Measurements from ENCODE around the gene AP2S1.

- TF ChIP-seq CEBPB (IDR thresholded peaks at IDR 0.05; ENCODE audit: low read depth, low read length) (no peak), TAF1 (IDR thresholded peaks at IDR 0.05; ENCODE audit: low read depth, low read length) (no peak), CTCF (IDR thresholded peaks at IDR 0.05; ENCODE audit: control extremely low read depth in 1 of 3, insufficient read depth in 1 of 3, low read depth in 1 of 3, low read length in 3 of 3) (no peak), CREB1 (IDR thresholded peaks at IDR 0.05) (no peak), POLR2A (IDR thresholded peaks at IDR 0.05; ENCODE audit: control extremely low read depth in 1 of 2, low read depth in 2 of 2, low read length in 2 of 2) (no peak), TCF12 (IDR thresholded peaks at IDR 0.05; ENCODE audit: low read depth, low read length) (no peak), RAD21 (IDR thresholded peaks at IDR 0.05 in 1 of 2, conservative IDR thresholded peaks at IDR 0.05 in 1 of 2; ENCODE audit: low read depth in 2 of 2, low read length in 2 of 2) (no peak), SIX5 (IDR thresholded peaks at IDR 0.05; ENCODE audit: low read depth, low read length) (no peak), KDM5A (IDR thresholded peaks at IDR 0.05; ENCODE audit: low read length) (no peak), POLR2AphosphoS5 (IDR thresholded peaks at IDR 0.05; ENCODE audit: low read depth, low read length) (no peak), BCL11A (IDR thresholded peaks at IDR 0.05; ENCODE audit: low read depth in 2 of 2, low read length in 2 of 2) (no peak)
- TF ChIP-seq, protein P1, sequence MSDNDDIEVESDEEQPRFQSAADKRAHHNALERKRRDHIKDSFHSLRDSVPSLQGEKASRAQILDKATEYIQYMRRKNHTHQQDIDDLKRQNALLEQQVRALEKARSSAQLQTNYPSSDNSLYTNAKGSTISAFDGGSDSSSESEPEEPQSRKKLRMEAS (IDR thresholded peaks at IDR 0.05), result no peak
Measured at GRCh38 chr19:46821512-46822409, 28.9 kb downstream of the AP2S1 start.

Measured in H1 (cell line).